Nephron progenitor cell (in vitro differentiated cells): ENCODE data around the gene MOSPD3.

Experiments
- DNase-seq: peaks from one replicate; pipeline ENCODE4 v3.0.0; 2021
- H3K27ac Mint-ChIP-seq: 2 replicates; pipeline ENCODE4 v1.8.0; 2021; ENCODE audit warnings: mild to moderate bottlenecking, moderate library complexity, mixed read lengths
- H3K27me3 Mint-ChIP-seq: 2 replicates; pipeline ENCODE4 v1.8.0; 2021; ENCODE audit warnings: mild to moderate bottlenecking, low read depth, mixed read lengths; ENCODE audit not compliant: poor library complexity
- H3K36me3 Mint-ChIP-seq: 2 replicates; pipeline ENCODE4 v1.8.0; 2021; ENCODE audit warnings: low read depth, mixed read lengths
- H3K4me1 Mint-ChIP-seq: 2 replicates; pipeline ENCODE4 v1.8.0; 2021; ENCODE audit warnings: mixed read lengths
- H3K4me3 Mint-ChIP-seq: 2 replicates; pipeline ENCODE4 v1.8.0; 2021; ENCODE audit warnings: mild to moderate bottlenecking, moderate library complexity, mixed read lengths
- H3K9me3 Mint-ChIP-seq: 2 replicates; pipeline ENCODE4 v1.8.0; 2021; ENCODE audit warnings: mild to moderate bottlenecking, moderate library complexity, mixed read lengths
- TF ChIP-seq, protein P1 (sequence below): fragments of 200-600 bp; sonication (generic); IDR thresholded peaks from 2 replicates; pipeline ENCODE4 v1.5.0; 2021; ENCODE audit warnings: antibody characterized with exemption

The MOSPD3 gene

DNA sequence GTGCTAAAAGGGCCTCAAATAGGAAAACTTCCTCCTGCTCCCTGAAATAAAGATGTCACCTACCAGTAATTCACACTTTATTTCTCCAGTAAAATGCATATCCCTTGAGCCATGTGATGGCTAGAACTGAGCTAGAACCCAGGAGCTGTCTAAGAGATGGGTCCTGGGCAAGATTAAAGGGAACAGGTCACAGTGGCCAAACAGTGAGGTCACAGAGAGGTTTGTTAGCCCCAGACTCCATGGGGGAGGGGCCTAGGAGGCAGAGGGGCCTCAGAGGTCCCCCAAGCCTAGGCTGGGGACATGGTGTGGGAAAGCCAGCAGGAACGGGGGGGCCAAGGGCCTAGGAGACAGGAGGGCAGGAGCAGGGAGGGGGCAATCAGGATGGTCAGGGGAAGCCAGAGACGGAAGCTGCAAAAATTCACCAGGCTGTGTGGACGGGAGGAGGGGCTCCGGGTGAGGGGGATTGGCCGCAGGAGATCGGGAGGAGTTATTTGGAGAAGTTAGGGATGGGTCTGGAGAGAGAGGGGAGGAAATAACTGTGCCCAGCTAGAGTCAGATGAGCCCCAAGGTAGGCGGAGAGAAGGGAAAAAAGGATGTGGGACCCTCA is 22.9 kb upstream of the MOSPD3 start:
- TF ChIP-seq, protein P1, sequence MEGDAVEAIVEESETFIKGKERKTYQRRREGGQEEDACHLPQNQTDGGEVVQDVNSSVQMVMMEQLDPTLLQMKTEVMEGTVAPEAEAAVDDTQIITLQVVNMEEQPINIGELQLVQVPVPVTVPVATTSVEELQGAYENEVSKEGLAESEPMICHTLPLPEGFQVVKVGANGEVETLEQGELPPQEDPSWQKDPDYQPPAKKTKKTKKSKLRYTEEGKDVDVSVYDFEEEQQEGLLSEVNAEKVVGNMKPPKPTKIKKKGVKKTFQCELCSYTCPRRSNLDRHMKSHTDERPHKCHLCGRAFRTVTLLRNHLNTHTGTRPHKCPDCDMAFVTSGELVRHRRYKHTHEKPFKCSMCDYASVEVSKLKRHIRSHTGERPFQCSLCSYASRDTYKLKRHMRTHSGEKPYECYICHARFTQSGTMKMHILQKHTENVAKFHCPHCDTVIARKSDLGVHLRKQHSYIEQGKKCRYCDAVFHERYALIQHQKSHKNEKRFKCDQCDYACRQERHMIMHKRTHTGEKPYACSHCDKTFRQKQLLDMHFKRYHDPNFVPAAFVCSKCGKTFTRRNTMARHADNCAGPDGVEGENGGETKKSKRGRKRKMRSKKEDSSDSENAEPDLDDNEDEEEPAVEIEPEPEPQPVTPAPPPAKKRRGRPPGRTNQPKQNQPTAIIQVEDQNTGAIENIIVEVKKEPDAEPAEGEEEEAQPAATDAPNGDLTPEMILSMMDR, result no peak
- Mint-ChIP-seq H3K27ac (peak overlapping the region; percentile 97), H3K9me3 (peaks cover 10% of the 10 kb centered on the region), H3K4me3 (peak overlapping the region; percentile 49), H3K4me1 (peaks cover 74% of the 10 kb centered on the region), H3K36me3 (peaks cover 17% of the 10 kb centered on the region), H3K27me3 (no peaks in the 10 kb centered on the region)
- peak; percentile 33 for DNase-seq

DNA sequence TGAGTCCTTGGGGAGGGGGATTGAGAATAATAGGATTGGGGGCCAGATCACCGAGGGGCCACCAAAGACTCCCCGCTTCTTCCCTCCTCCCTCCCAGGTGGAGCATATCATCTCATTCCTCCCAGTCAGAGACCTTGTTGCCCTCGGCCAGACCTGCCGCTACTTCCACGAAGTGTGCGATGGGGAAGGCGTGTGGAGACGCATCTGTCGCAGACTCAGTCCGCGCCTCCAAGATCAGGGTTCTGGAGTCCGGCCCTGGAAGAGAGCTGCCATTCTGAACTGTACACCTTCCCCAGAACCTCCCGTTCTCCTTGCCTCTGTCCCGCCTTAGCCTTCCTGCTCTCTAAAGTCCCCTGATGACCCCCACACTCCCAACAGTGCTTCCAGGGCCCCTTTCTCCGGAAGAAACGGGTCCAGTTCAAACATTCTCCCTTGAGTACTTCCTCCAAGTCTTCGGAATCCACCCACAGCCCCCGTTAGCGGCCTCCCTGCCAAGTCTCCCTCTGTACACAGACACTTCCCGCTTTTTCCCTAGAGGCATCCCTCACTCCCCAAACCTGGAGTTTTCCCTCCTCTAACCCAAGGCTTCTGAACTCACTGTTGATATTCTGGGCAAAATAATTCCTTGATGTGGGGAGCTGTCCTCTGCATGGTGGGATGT is 22.1 kb upstream of the MOSPD3 start:
- peak overlapping the region; percentile 98 for H3K27ac Mint-ChIP-seq
- H3K9me3 Mint-ChIP-seq, result peaks cover 10% of the 10 kb centered on the region
- H3K27me3 Mint-ChIP-seq, result peaks cover 3% of the 10 kb centered on the region
- H3K4me3 Mint-ChIP-seq, result peak overlapping the region; percentile 49
- TF ChIP-seq, protein P1, result no peak
- no peak for DNase-seq
- H3K4me1 Mint-ChIP-seq, result peaks cover 69% of the 10 kb centered on the region
- peaks cover 17% of the 10 kb centered on the region for H3K36me3 Mint-ChIP-seq

DNA sequence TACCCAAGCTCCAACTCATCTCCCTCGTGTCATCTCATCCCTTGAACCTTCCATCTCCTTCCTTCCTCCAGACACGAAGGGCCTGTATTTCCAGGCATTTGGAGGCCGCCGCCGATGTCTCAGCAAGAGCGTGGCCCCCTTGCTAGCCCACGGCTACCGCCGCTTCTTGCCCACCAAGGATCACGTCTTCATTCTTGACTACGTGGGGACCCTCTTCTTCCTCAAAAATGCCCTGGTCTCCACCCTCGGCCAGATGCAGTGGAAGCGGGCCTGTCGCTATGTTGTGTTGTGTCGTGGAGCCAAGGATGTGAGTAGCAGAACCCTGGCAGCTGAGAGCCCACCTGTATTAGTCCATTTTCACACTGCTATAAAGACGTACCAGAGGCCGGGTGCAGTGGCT is 20.7 kb upstream of the MOSPD3 start:
- H3K36me3 Mint-ChIP-seq, result peaks cover 23% of the 10 kb centered on the region
- peaks cover 3% of the 10 kb centered on the region for H3K27me3 Mint-ChIP-seq
- DNase-seq, result no peak
- H3K9me3 Mint-ChIP-seq, result peaks cover 10% of the 10 kb centered on the region
- peak overlapping the region; percentile 90 for H3K27ac Mint-ChIP-seq
- H3K4me1 Mint-ChIP-seq, result peaks cover 70% of the 10 kb centered on the region
- H3K4me3 Mint-ChIP-seq, result no peak overlapping the region
- TF ChIP-seq, protein P1, result no peak

DNA sequence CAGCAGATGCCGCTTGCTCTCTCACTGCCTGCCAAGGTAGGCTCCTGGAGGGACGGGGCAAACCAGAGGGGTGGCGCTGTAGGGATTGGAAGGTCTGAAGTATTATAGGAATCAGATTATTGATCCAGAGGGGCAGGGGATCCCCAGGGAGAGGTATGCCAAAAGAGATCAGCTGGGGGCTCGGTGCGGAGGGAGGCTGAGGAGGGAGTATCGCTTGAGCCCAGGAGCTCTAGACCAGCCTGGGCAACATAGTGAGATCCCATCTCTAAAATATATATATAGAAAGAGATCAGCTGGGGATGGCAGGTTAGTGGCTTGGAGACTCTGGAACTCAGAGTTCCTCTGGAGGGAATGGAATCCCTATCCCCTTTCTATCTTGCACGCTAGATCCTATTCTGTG is 17.2 kb upstream of the MOSPD3 start:
- DNase-seq, result no peak
- peaks cover 10% of the 10 kb centered on the region for H3K9me3 Mint-ChIP-seq

DNA sequence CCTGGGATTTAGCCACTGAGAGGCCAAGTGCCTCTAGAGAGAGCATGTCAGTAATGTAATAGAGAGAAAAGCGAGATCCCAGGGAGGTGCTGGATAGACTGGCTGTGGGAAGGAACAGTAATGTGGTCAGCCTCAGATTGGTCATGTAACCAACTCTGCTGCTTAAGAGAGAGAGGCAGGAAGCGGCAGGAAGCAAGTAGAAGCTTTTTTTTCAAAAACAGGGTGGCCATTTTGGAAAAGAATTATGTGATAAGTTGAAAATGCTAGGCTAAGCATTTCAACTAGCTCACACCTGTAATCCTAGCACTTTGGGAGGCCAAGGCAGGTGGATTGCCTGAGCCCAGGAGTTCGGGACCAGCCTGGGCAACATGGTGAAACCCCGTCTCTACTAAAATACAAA is 13.9 kb upstream of the MOSPD3 start:
- DNase-seq, result no peak
- Mint-ChIP-seq H3K36me3 (peaks cover 22% of the 10 kb centered on the region), H3K4me1 (peaks cover 69% of the 10 kb centered on the region), H3K9me3 (peaks cover 6% of the 10 kb centered on the region), H3K27me3 (peaks cover 7% of the 10 kb centered on the region), H3K4me3 (no peak overlapping the region), H3K27ac (peak overlapping the region; percentile 29)
- TF ChIP-seq, protein P1, result no peak

More for the DNA sequence above, 17.2 kb upstream of the MOSPD3 start:
- no peak overlapping the region for H3K27ac Mint-ChIP-seq
- peaks cover 31% of the 10 kb centered on the region for H3K36me3 Mint-ChIP-seq
- no peak overlapping the region for H3K4me3 Mint-ChIP-seq
- TF ChIP-seq, protein P1, result no peak
- H3K4me1 Mint-ChIP-seq, result peaks cover 67% of the 10 kb centered on the region
- peaks cover 7% of the 10 kb centered on the region for H3K27me3 Mint-ChIP-seq
